ENCODE data around the gene EEF1AKMT3. TPM values are rescaled to one million over a fixed set of nuclear protein-coding genes. Genes with fewer than 3 reads are reported as not detected.

The EEF1AKMT3 gene
- total RNA-seq, 1 donor from 2014 or later = 3.3 TPM

DNA sequence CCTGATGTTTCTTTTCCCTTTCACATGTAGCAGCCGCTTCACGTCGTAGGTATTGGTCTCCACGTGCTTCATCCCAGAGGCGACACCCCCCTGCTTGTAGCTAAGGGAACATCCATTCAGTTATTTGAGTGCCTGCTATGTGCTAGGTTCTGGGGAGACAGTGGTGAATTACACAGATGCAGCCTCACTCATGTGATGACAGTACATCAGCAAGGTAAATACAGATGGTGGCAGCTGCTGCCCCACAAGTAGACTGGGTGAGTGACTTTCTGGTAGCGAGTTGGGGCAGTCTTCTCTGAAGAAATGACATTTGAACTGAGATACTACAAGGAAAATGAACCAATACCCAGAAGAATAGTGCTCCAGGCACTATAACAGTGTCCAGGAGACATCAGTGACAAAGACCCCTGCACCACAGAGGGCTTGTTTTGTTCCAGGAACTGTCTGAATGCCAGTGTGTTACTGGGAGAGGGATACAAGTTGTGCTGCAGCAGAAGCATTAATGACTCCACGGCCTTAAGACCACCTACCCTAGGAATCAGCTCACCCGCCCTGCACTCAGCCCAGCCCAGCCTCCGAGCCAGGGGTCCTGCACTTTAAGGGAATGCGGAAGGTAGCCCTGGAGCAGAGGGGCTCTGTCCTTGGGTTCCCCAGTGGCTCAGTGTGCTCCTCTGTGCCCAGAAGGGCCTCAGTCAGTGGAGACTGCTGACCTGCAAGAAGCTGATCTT lies 38.8 kb downstream of the EEF1AKMT3 start:
- TF ChIP-seq, protein P1, sequence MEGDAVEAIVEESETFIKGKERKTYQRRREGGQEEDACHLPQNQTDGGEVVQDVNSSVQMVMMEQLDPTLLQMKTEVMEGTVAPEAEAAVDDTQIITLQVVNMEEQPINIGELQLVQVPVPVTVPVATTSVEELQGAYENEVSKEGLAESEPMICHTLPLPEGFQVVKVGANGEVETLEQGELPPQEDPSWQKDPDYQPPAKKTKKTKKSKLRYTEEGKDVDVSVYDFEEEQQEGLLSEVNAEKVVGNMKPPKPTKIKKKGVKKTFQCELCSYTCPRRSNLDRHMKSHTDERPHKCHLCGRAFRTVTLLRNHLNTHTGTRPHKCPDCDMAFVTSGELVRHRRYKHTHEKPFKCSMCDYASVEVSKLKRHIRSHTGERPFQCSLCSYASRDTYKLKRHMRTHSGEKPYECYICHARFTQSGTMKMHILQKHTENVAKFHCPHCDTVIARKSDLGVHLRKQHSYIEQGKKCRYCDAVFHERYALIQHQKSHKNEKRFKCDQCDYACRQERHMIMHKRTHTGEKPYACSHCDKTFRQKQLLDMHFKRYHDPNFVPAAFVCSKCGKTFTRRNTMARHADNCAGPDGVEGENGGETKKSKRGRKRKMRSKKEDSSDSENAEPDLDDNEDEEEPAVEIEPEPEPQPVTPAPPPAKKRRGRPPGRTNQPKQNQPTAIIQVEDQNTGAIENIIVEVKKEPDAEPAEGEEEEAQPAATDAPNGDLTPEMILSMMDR (IDR thresholded peaks at IDR 0.05; ENCODE audit: partially characterized antibody, unreplicated experiment) = no peak
- Mint-ChIP-seq H3K4me1 (ENCODE audit: low read depth, unreplicated experiment) (peaks cover under 1% of the 10 kb centered on the region), H3K27ac (ENCODE audit: unreplicated experiment) (no peak overlapping the region), H3K36me3 (ENCODE audit: unreplicated experiment) (no peaks in the 10 kb centered on the region), H3K9me3 (ENCODE audit: unreplicated experiment) (peaks cover 2% of the 10 kb centered on the region), H3K27me3 (ENCODE audit: unreplicated experiment) (peaks cover 7% of the 10 kb centered on the region), H3K4me3 (ENCODE audit: unreplicated experiment) (no peak overlapping the region)
- no peak for DNase-seq

DNA sequence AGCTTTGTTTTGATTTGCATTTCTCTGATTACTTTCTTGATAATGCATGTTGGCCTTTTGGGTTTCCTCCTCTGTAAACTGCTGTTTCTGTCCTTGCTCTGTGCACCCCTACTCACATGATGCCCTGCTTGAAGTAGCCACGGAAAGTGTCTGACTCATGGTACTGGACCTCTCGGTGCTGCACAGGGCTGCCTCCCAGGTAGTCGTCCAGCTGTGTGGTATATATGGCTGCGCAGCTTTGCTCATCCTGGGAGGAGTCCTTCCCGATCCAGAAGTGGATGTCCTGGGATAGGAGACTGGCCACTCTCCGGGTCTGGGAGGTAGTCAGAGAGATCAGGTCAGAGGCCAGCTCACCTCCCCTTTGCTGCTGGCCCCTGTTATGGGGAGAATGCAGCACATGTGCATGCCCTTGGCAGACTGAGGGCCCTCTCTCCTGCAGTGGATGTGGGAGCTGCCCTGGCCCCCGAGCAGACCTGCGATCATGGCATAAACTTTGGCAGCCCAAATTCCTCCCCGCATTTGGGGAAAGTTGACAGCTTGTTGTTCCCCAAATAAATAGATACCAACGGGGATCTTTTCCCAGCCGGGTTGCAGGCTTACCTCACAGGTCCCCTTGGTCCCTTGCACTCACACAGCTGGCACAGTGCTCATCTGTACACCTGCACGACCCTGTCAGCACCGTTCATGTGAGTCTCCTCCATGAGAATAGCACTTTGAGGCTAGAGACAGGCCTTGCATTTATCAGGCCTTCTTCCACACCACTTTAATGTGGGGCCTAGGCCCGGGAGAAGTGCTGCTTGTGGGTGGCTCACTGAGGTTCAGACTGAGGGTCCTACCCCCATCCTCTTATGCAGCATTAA lies 40.9 kb downstream of the EEF1AKMT3 start:
- Mint-ChIP-seq H3K36me3 (ENCODE audit: unreplicated experiment) (no peaks in the 10 kb centered on the region), H3K4me1 (ENCODE audit: low read depth, unreplicated experiment) (peaks cover 16% of the 10 kb centered on the region), H3K9me3 (ENCODE audit: unreplicated experiment) (peaks cover 2% of the 10 kb centered on the region), H3K27me3 (ENCODE audit: unreplicated experiment) (peaks cover 8% of the 10 kb centered on the region), H3K4me3 (ENCODE audit: unreplicated experiment) (no peak overlapping the region), H3K27ac (ENCODE audit: unreplicated experiment) (no peak overlapping the region)
- no peak for DNase-seq
- TF ChIP-seq, protein P1 (IDR thresholded peaks at IDR 0.05; ENCODE audit: partially characterized antibody, unreplicated experiment) = no peak

DNA sequence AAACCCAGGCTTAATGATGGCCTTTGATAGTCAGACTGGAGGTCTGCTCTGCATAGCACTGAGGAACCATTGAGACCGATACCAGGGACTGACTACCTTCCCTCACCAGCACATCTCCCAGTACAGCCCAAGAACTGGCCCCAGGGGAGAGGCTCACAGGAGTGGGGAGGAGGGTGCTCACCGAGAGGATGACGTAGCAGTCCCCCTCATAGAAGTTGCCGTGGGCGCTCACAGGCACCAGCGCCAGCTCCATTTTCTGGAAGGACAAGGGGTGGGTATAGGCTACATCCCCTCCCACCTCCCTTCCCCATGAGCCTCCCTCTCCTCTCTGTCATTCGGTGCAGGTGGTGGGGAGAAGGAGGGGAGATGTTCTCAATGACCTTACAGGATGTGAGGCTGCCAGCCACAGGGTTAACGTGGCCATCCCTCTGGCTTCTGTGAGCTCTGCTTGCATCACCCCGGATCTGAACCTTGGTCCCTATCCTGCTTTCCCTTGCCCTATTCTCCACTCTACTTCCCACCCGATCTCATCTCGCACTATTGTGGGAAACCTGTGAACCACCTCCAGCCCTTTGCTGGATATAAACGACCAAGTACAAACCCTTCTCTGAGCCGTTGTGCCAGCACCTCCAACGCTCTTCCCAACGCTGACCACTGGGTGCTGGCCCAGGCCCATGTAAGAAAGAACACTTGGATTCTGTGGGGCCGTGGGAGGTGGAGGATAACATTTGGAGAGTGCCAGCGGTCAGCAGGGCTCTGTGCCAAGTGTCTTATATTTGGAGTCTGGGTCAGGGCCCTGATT lies 41.8 kb downstream of the EEF1AKMT3 start:
- H3K27ac Mint-ChIP-seq (ENCODE audit: unreplicated experiment) = no peak overlapping the region
- H3K27me3 Mint-ChIP-seq (ENCODE audit: unreplicated experiment) = peaks cover 12% of the 10 kb centered on the region

DNA sequence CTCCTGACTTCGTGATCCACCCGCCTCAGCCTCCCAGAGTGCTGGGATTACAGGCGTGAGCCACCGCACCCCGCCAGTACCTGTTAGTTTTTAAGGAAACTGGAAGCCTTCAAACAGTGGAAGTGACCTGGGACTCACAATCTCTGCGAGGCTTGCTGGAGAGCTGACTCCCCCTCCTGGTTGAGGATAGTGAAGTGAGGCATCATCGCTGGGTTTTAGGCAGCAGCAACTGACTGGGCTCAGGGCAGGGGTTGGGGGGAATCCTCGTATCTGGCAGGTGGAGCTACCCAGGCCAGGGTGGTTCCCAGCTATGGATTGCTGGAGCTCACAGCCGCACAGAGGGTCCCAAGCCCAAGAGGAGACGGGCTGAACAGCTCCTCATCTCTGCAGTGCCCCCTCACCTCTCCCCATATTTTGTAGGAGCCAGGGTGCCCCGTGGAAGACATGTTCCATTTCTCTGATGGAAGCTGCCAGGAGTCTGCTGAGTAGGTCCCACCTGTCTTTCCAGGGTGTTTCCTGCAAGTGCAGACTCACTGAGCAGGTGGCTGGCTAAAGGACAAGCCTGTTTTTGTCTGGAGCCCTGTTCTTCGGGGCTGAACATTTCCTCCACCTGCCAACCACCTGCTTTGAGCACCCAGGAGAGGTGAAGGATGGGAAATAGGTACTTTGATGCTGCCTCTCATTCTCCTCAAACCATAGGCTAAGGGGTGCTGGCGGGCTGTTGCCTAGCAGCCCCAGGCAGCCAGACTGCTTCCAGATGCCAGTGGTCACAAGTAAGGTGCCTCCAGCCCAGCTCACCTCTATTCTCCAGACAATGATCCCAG lies 43.0 kb downstream of the EEF1AKMT3 start:
- Mint-ChIP-seq H3K27me3 (ENCODE audit: unreplicated experiment) (peaks cover 12% of the 10 kb centered on the region), H3K9me3 (ENCODE audit: unreplicated experiment) (peaks cover 8% of the 10 kb centered on the region), H3K36me3 (ENCODE audit: unreplicated experiment) (no peaks in the 10 kb centered on the region), H3K4me3 (ENCODE audit: unreplicated experiment) (no peak overlapping the region), H3K27ac (ENCODE audit: unreplicated experiment) (peak overlapping the region; percentile 88), H3K4me1 (ENCODE audit: low read depth, unreplicated experiment) (peaks cover 25% of the 10 kb centered on the region)
- TF ChIP-seq, protein P1 (IDR thresholded peaks at IDR 0.05; ENCODE audit: partially characterized antibody, unreplicated experiment) = no peak
- no peak for DNase-seq

More for the DNA sequence above, 41.8 kb downstream of the EEF1AKMT3 start:
- no peak for DNase-seq
- Mint-ChIP-seq H3K36me3 (ENCODE audit: unreplicated experiment) (no peaks in the 10 kb centered on the region), H3K9me3 (ENCODE audit: unreplicated experiment) (peaks cover 7% of the 10 kb centered on the region), H3K4me1 (ENCODE audit: low read depth, unreplicated experiment) (peaks cover 24% of the 10 kb centered on the region), H3K4me3 (ENCODE audit: unreplicated experiment) (no peak overlapping the region)
- TF ChIP-seq, protein P1 (IDR thresholded peaks at IDR 0.05; ENCODE audit: partially characterized antibody, unreplicated experiment) = no peak

All from glutamatergic neuron (in vitro differentiated cells).